ENCODE results near the gene DUS1L.

DNA sequence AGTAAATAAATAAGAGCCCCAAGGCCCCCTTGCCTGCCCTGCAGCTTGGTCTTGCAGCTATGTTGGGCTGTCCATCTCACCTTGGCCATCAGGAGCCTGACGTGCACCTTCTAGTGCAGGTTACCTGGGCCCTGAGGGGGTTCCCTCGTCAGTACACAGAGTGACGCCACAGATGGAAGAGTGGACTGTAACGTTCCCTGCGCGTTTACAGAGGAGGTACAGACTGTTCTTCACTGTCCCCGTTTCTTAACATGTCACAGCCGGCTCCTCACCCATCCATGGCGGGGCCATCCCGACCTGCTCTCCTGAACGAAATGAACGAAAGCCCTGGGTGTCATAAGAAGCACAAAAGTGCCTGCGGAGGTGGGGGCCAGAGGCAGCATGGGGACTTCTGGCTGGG is 48.3 kb upstream of the DUS1L start:
- no peak for TF ChIP-seq CTCF (conservative IDR thresholded peaks at IDR 0.05 in 1 of 2, IDR thresholded peaks at IDR 0.05 in 1 of 2; ENCODE audit: extremely low read depth in 1 of 2, insufficient read depth in 1 of 2, low read depth in 1 of 2, low read length in 2 of 2)
- TF ChIP-seq EZH2 (IDR thresholded peaks at IDR 0.05; ENCODE audit: borderline replicate concordance, low read length) = no peak

All from mammary epithelial cell (primary cell).